Breast epithelium (tissue), 4 donors: ENCODE measurements around the gene CARM1. TPM values are rescaled to one million over a fixed set of nuclear protein-coding genes. Genes with fewer than 3 reads are reported as not detected.
"Not testable (repeated sequence)": the region's sequence is repeated elsewhere in the genome, so short reads cannot be mapped to it uniquely, and the experiment has no call there.

Source experiments
- DNase-seq, 2 donors: peaks; one replicate each; pipeline ENCODE4 v3.0.0-alpha.2; 2019; ENCODE audit warnings: low spot score in 2 of 2
- H3K27ac ChIP-seq, 2 donors: fragments of 200-600 bp; sonication (generic) in 1 of 2; one replicate each; pipeline ENCODE4 v1.5.1; 2016 to 2019; ENCODE audit warnings: mild to moderate bottlenecking in 1 of 2
- H3K27me3 ChIP-seq, 2 donors: fragments of 200-600 bp; sonication (generic) in 1 of 2; one replicate each; pipeline versions ENCODE4 v1.5.1 to v1.6.0; 2017 to 2019; ENCODE audit warnings: control low read depth in 1 of 2, mild to moderate bottlenecking in 1 of 2
- H3K36me3 ChIP-seq: fragments of 200-600 bp; one replicate; pipeline ENCODE4 v1.5.1; 2019
- H3K4me1 ChIP-seq, 2 donors: fragments of 200-600 bp; sonication (generic); one replicate each; pipeline ENCODE4 v1.5.1; 2016 to 2019; ENCODE audit warnings: control low read depth in 1 of 2
- H3K4me3 ChIP-seq, 3 donors: fragments of 200-600 bp; sonication (generic); 1 replicate in 2 of 3; 2 replicates in 1 of 3; pipeline ENCODE4 v1.5.1; 2016 to 2019; ENCODE audit warnings: mild to moderate bottlenecking in 3 of 3, moderate library complexity in 2 of 3
- H3K9me3 ChIP-seq, 2 donors: fragments of 200-600 bp; sonication (generic) in 1 of 2; one replicate each; pipeline ENCODE4 v1.5.1; 2016 to 2019; ENCODE audit warnings: control low read depth in 1 of 2
- POLR2A ChIP-seq: fragments of 450-650 bp; IDR thresholded peaks from one replicate; pipeline ENCODE4 v1.6.1; 2016; ENCODE audit warnings: antibody characterized with exemption, mild to moderate bottlenecking, moderate library complexity
- POLR2AphosphoS5 ChIP-seq, 3 donors: sonication (generic); formaldehyde crosslinking; IDR thresholded peaks; one replicate each; pipeline ENCODE4 v1.6.1; 2017; ENCODE audit warnings: antibody characterized with exemption in 3 of 3
- intact Hi-C: fragments of 100-400 bp; cut with DNase I; formaldehyde crosslinking; loops from one replicate; pipeline ENCODE4 v1.15.1; 2023; ENCODE audit warnings: low total_unique reads
- total RNA-seq, 3 donors: library from RNA; depleted of rRNA; stranded (reverse); fragments of >200 nt; gene quantifications; one replicate each; pipeline ENCODE4 v1.1.0, GENCODE V29; 2016
- TF ChIP-seq, protein P1 (sequence below), 3 donors: fragments of 450-650 bp; IDR thresholded peaks; one replicate each; pipeline ENCODE4 v1.5.1; 2016 to 2017; ENCODE audit warnings: antibody characterized with exemption in 3 of 3, mild to moderate bottlenecking in 3 of 3, moderate library complexity in 3 of 3

Gene CARM1
- total RNA-seq, 3 donors from 2014 or later, result 11.6 to 17.3 (median 17.0) TPM

DNA sequence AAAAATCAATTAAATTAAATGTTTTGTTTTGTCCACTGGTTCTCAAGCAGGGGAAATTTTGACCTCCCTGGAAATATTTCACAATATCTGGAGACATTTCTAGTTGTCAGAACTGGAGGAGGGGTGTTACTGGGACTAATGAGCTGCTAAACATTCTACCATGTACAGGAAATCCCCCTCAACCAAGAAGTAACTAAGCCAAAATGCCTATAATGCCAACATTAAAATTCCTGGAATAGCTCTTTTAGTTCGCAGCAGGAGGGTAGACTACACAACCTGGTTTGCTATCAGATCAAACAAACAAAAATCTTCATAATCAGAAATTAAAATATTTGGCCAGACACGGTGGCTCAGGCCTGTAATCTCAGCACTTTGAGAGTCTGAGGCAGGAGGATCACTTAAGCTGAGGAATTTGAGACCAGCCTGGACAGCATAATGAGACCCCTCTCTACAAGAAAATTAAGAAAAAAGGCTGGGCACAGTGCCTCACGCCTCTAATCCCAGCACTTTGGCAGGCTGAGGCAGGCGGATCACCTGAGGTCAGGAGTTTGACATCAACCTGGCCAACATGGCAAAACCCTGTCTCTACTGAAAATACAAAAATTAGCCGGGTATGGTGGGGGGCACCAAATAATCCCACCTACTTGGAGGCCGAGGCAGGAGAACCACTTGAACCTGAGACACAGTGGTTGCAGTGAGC, 75.8 kb downstream of the CARM1 start:
- Histone ChIP-seq H3K36me3 (no peaks in the 10 kb centered on the region), H3K4me3 (no peak overlapping the region), H3K4me1 (no peaks in the 10 kb centered on the region), H3K27ac (peak overlapping the region; percentile 38 to 68), H3K9me3 (no peaks in the 10 kb centered on the region), H3K27me3 (no peaks in the 10 kb centered on the region)
- no peak for DNase-seq
- intact Hi-C loops, result no loop called here
- TF ChIP-seq POLR2A, result no peak
- TF ChIP-seq POLR2AphosphoS5 (IDR thresholded peaks at IDR 0.05), result no peak
- TF ChIP-seq, protein P1, sequence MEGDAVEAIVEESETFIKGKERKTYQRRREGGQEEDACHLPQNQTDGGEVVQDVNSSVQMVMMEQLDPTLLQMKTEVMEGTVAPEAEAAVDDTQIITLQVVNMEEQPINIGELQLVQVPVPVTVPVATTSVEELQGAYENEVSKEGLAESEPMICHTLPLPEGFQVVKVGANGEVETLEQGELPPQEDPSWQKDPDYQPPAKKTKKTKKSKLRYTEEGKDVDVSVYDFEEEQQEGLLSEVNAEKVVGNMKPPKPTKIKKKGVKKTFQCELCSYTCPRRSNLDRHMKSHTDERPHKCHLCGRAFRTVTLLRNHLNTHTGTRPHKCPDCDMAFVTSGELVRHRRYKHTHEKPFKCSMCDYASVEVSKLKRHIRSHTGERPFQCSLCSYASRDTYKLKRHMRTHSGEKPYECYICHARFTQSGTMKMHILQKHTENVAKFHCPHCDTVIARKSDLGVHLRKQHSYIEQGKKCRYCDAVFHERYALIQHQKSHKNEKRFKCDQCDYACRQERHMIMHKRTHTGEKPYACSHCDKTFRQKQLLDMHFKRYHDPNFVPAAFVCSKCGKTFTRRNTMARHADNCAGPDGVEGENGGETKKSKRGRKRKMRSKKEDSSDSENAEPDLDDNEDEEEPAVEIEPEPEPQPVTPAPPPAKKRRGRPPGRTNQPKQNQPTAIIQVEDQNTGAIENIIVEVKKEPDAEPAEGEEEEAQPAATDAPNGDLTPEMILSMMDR (IDR thresholded peaks at IDR 0.05), result no peak

DNA sequence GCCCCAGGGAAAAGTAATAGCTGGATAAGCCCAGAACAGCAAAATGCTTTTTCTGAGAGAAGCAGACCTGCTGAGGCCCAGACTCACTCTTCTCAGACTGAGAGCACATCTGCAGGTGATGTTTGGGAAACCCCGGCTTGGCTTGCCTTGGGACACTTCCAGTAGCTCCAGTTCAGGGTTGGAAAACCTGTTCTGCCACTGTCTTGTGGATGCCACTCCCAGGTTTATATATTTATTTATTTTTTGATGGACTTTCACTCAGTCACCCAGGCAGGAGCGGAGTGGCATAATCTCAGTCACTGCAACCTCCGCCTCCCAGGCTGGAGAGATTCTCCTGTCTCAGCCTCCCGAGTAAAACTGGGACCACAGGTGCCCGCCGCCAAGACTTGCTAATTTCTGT, 81.5 kb downstream of the CARM1 start:
- H3K9me3 ChIP-seq, result no peaks in the 10 kb centered on the region
- H3K27ac ChIP-seq, result peak overlapping the region; percentile 58 to 73
- H3K27me3 ChIP-seq, result no peaks in the 10 kb centered on the region
- H3K4me3 ChIP-seq, result no peak overlapping the region
- intact Hi-C loops, result no loop called here
- no peaks in the 10 kb centered on the region for H3K36me3 ChIP-seq
- peaks cover 0 to 5% of the 10 kb centered on the region in 2 donors for H3K4me1 ChIP-seq
- no peak for TF ChIP-seq POLR2A
- TF ChIP-seq, protein P1 (IDR thresholded peaks at IDR 0.05), result no peak
- no peak for TF ChIP-seq POLR2AphosphoS5 (IDR thresholded peaks at IDR 0.05)
- peak; percentile 68 to 73 for DNase-seq

DNA sequence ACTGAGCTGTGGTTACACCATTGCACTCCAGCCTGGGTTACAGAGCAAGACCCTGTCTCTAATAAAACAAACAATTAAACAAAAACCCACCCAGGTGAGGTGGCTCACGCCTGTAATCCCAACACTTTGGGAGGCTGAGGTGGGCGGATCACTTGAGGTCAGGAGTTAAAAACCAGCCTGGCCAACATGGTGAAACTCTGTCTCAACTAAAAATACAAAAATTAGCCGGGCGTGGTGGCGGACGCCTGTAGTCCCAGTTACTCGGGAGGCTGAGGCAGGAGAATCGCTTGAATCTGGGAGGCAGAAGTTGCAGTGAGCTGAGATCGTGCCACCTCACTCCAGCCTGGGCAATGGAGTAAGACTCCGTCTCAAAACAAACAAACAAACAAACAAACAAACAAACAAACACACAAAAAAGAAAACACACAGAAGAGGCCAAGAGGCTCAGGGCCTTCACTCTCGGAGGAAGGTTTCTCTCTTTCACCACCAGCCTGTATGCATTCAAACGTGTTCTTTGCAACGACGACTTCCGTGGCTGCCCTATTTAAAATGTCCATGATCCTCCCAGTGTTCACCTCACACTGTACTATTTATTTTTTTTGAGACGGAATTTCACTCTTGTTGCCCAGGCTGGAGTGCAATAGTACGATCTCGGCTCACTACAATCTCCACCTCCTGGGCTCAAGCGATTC, 88.1 kb downstream of the CARM1 start:
- Histone ChIP-seq H3K4me1 (peaks cover 0 to 11% of the 10 kb centered on the region in 2 donors), H3K27ac (peak overlapping the region; percentile 97), H3K4me3 (peak overlapping the region in 2 of 3 donors; percentile 85 to 95)
- H3K36me3 ChIP-seq, H3K27me3 ChIP-seq, DNase-seq, intact Hi-C loops, H3K9me3 ChIP-seq: not testable (repeated sequence)

DNA sequence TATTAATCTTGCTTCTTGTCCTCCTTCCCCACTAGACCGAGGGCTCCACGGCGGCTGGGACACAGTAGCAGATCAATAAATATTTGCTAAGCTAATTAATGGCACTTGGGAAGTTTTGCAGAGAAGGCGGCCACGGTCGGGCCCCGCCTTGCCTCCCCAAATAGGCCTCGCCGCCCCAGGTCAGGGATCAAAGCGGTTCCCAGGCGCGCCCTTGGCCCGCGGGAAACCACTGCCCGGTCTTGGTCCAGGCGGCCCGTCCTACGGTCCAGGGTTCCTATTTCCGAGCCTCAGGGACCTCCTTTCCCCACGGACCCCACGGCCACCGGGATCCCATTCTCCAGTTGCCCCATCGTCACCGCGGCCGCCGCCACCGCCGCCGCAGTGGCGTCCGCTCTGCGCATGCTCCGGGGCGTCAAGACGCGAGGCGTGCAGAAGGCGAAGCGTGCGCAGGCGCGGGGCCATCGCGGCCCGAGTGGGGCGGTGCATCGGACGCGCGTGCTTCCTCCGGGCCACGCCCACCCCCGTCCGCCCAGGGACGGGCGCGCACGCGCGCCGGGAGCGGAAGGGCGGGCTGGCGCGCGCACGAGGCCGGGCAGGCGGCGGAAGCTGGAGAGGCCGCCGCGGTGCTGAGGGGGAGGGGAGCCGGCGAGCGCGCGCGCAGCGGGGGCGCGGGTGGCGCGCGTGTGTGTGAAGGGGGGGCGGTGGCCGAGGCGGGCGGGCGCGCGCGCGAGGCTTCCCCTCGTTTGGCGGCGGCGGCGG, 89.1 kb downstream of the CARM1 start, which contains the start of gene SMARCA4:
TSS of gene SMARCA4 (plus strand) at position 717 of the 759 bp plus-strand sequence. CDS start 23,122 bp downstream, outside the sequence.
- peak; percentile 96 to 97 for DNase-seq
- Histone ChIP-seq H3K4me1 (peaks cover 0 to 11% of the 10 kb centered on the region in 2 donors), H3K4me3 (peak within 1 kb of the TSS; percentile 76 to 95 (median 85)), H3K36me3 (no peaks in the 10 kb centered on the region), H3K27ac (peak within 1 kb of the TSS; percentile 97), H3K27me3 (no peaks in the 10 kb centered on the region), H3K9me3 (no peaks in the 10 kb centered on the region)
- peak; percentile 90 to 99 (median 98) for TF ChIP-seq POLR2AphosphoS5 (IDR thresholded peaks at IDR 0.05)
- peak; percentile 85 for TF ChIP-seq POLR2A
- TF ChIP-seq, protein P1 (IDR thresholded peaks at IDR 0.05), result peak in 1 of 3 donors; percentile 12
- intact Hi-C loops, result no loop called here

DNA sequence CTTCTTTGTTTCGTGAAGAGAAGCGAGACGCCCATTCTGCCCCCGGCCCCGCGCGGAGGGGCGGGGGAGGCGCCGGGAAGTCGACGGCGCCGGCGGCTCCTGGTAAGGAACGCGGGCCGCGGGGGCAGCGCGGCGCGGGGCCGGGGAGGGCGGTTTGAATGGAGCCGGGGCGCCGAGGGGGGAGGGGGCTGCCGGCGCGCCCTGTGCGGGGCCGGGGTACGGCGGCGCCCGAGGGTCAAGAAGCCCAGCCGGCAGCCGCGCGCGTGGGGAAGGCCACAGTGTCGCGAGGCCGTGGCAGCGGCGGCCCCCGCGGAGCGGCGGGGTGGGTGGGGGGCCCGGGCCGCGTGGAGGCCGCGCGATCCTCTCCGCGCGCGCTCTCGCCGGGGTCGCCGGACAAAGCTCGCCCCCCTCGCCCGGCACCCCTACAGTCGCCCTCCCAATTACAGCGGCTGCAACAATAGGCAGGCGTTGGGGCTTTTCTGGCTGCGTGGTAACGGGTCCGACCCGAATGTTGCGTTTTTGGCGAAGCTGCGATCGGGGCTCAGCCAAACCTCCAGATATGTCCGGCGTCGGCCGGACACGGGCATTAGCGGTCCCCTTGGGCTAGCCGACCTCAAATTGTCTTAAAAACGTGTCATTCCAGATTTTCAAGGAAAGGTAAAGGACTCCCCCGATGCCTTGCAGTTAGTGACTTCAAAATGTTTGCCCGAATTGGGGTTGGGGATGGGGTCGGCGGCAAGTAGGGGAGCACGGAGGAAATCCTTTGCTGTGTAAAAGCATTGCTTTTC, 89.9 kb downstream of the CARM1 start:
- peak overlapping the region; percentile 97 for H3K27ac ChIP-seq
- H3K4me3 ChIP-seq, result peak overlapping the region; percentile 76 to 95 (median 85)
- H3K27me3 ChIP-seq, result no peaks in the 10 kb centered on the region
- DNase-seq, result peak in 1 of 2 donors; percentile 25
- no peak for TF ChIP-seq POLR2AphosphoS5 (IDR thresholded peaks at IDR 0.05)
- H3K9me3 ChIP-seq, result no peaks in the 10 kb centered on the region
- peaks cover 0 to 11% of the 10 kb centered on the region in 2 donors for H3K4me1 ChIP-seq
- H3K36me3 ChIP-seq, result no peaks in the 10 kb centered on the region
- intact Hi-C loops, result no loop called here
